ENCODE results near the gene GOLGA6L7.
"Not testable (repeated sequence)": the region's sequence is repeated elsewhere in the genome, so short reads cannot be mapped to it uniquely, and the experiment has no call there.

GOLGA6L7 gene

DNA sequence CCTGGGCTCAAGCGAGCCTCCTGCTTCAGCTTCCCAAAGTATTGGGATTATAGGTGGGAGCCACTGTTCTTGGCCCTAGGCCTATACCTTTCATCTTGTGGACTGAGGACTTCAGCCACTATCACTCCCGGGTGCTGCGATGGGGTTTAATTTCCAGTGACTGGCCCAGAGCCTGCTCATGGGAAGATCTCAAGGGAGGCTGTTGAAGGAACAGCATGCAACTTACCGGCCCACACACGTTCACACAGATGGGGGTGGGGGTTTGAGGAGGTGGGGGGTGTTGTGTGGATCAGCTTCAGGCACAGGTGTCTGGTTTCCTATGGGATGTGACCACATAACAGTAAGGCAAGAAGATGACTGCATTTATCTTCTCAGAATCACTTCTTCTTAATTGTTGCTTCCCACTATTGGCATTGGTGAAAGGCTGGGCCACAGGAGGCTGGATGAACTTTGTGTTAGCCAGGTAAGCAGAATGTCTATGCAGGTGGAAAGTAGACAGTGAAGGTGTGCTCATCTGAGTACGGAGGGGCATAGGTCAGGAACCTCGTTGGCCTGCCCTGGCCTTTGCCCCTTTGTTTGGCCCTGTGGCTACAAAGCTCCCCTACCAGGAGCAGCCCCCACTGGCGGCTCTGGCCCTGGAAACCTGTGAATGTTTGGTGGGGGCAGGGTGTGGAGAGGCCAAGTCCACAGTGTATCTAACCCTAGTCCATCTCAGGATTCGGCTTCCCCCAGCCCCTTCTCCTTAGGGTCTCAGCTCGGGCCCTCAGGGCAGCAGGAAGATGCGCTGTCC is 35.9 kb upstream of the GOLGA6L7 start:
- DNase-seq (ENCODE audit: low read depth in 2 of 2): no peak

- no peak for DNase-seq (ENCODE audit: low read depth in 2 of 2)
Measured at GRCh38 chr15:28881600-28881999, 33.2 kb upstream of the GOLGA6L7 start.

GRCh38 chr15:28881170-28881569 is 32.7 kb upstream of the GOLGA6L7 start:
- DNase-seq (ENCODE audit: low read depth in 2 of 2): no peak

DNA sequence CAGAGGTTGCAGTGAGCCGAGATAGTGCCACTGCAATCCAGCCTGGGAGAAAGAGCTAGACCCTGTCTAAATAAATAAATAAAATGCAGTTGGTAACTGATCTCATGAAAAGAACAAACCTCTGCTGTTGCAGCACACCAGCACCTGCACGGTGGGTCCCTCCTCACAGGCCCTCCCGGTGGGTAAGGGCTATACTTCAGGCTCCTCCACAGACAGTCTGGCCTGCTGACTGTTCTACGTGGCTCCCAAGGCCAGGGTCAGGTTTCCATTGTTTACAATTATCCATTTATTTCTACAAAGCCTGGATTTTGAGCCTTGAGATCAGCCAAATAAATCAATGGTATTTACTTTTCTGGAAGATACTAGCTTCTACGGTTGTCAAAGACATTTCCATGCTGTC is 32.2 kb upstream of the GOLGA6L7 start:
- DNase-seq (ENCODE audit: low read depth in 2 of 2): no peak

DNA sequence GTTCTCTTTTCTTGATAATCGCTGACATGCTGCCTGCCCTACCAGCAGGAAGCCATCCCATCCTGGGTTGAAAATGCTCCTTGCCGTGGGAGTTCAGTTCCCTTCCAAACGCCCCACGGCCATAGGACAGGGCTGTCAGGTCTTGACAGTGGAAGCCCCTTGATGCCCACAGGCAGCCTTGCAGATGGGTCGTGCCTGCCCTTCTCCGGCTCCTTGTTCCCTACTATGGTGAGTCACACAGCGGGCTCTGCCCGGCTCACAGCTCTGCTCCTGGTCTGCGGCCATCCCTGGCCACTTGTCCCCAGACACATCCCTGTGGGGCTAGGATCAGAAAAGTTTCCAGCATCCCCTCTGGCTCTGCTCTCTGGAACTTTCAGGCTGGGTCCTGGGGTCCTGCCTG is 31.1 kb upstream of the GOLGA6L7 start:
- DNase-seq (ENCODE audit: low read depth in 2 of 2): no peak

GRCh38 chr15:28878209-28878608 is 29.8 kb upstream of the GOLGA6L7 start:
- DNase-seq (ENCODE audit: low read depth in 2 of 2): no peak

- DNase-seq (ENCODE audit: low read depth in 2 of 2): no peak
Measured at GRCh38 chr15:28876845-28877185, 28.4 kb upstream of the GOLGA6L7 start.

- no peak for DNase-seq (ENCODE audit: low read depth in 2 of 2)
Measured at GRCh38 chr15:28876131-28876844, 27.8 kb upstream of the GOLGA6L7 start.

DNA sequence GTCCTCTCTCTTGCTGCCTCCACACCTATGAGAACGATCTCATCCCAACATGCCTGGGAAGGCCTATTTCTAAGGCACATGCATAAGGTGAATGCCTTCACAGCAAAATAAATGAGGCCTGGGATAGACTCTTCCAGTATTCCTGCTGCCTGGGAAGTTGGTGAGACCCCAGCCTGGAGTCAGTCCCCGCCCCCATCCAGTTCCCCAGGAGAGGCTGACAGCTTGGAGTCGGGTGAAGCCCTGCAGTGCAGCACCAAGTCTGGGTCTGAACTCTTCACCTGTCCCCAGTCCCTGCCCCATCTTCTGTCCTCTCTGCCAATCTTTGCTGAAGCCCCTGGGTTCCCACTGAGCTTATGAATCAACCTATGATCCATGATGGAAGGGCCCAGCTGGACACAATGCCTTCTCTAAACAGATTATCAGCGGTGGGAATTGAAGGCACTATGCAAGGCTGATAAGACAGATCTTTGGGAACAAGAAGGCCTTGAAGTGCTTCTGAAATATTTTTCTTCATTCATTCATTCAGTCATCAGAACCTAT is 27.1 kb upstream of the GOLGA6L7 start:
- no peak for DNase-seq (ENCODE audit: low read depth in 2 of 2)

GRCh38 chr15:28873585-28874190 is 25.2 kb upstream of the GOLGA6L7 start:
- DNase-seq (ENCODE audit: low read depth in 2 of 2): no peak

GRCh38 chr15:28873006-28873405 is 24.6 kb upstream of the GOLGA6L7 start:
- DNase-seq (ENCODE audit: low read depth in 2 of 2): no peak

GRCh38 chr15:28871168-28871567 is 22.7 kb upstream of the GOLGA6L7 start:
- no peak for DNase-seq (ENCODE audit: low read depth in 2 of 2)

DNA sequence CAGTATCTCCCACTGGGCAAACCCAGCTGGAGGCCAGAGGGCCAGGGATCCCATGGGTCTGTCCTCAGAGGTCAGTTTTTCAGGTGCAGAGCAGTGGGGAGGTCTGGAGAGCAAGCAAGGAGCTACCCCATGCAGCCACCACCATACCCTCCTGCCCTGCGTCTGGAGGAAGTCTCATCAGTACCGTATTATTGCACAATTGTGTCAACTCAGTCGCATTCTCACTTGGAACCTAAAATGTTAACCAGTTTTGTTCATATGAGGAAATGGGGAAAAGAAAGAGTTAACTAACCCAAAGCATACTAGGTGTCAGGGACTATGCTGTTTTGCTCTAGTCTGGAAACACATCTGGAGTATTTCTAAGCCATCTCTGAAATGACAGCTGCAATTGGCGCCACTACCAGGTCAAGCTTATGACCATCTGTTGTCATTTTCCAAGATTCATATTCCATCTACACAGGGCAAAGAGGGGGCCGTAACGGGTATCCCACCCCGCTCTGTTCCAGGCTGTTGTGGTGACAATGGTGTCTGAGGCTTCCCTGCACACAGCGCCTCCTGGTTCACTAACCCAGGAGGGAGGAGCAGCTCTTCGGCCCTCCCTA is 20.4 kb upstream of the GOLGA6L7 start:
- no peak for DNase-seq (ENCODE audit: low read depth in 2 of 2)

- not testable (repeated sequence) for DNase-seq (ENCODE audit: low read depth in 2 of 2)
Measured at GRCh38 chr15:28861589-28862293, 13.3 kb upstream of the GOLGA6L7 start.

- DNase-seq (ENCODE audit: low read depth in 2 of 2): no peak
Measured at GRCh38 chr15:28861031-28861534, 12.6 kb upstream of the GOLGA6L7 start.

DNA sequence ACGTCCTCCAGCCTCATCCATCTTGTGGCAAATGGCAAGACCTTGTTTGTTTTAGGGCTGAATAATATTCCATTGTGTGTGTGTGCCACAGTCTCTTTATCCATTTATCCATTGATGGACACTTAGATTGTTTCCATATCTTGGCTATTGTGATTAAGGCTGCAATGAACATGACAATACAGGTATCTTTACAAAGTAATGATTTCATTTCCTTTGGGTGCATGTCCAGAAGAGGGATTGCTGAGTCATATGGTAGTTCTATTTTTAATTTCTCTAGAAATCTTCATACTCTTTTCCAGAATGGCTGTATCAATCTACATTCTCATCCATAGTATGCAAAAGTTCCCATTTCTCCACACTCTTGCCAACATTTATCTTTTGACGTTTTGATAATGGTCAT is 6.1 kb upstream of the GOLGA6L7 start:
- not testable (repeated sequence) for DNase-seq (ENCODE audit: low read depth in 2 of 2)

DNA sequence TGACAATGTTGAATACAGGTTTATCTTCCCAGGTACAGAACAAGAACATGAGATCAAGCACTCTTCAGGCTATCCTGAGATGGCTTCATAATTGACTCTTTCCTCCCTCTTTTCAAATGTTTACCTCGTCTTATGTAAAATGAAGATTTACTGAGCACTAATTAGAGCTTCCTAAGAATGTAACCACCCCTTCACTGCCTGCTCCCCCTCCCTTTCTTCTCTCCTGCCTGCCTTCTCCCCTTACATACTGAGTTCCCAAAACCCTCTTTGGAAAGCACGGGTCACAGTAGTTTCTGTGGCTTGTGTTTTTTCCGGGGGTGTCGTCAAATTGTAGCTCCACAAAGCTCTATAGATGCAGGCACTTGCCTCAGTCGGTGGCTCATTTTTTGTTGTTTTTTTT is 5.2 kb upstream of the GOLGA6L7 start:
- DNase-seq (ENCODE audit: low read depth in 2 of 2): not testable (repeated sequence)

- not testable (repeated sequence) for DNase-seq (ENCODE audit: low read depth in 2 of 2)
Measured at GRCh38 chr15:28849766-28850165, 1.3 kb upstream of the GOLGA6L7 start.

DNA sequence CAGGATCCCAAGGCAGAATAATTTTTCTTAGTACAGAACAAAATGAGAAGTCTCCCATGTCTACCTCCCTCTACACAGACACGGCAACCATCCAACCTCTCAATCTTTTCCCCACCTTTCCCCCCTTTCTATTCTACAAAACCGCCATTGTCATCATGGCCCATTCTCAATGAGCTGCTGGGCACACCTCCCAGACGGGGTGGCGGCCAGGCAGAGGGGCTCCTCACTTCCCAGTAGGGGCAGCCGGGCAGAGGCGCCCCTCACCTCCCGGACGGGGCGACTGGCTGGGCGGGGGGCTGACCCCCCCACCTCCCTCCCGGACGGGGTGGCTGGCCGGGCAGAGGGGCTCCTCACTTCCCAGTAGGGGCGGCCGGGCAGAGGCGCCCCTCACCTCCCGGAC is 827 bp upstream of the GOLGA6L7 start:
- DNase-seq (ENCODE audit: low read depth in 2 of 2): not testable (repeated sequence)

- not testable (repeated sequence) for DNase-seq (ENCODE audit: low read depth in 2 of 2)
Measured at GRCh38 chr15:28847959-28848358, 485 bp downstream of the GOLGA6L7 start.

GRCh38 chr15:28847247-28847646 is 1.2 kb downstream of the GOLGA6L7 start:
- not testable (repeated sequence) for DNase-seq (ENCODE audit: low read depth in 2 of 2)

All from stimulated activated CD4-positive, alpha-beta T cell treated with anti-CD3 and anti-CD28 coated beads, Interleukin-15, amount 100 ng/mL, for 48 hours (primary cell).